Stomach (tissue), 9 donors: Measurements from ENCODE around the gene CLCN6. TPM values are rescaled to one million over a fixed set of nuclear protein-coding genes. Genes with fewer than 3 reads are reported as not detected.

Experiments used
- DNase-seq, 2 donors: peaks; one replicate each; pipeline versions ENCODE4 v3.0.0 to v3.0.0-alpha.2; 2013 to 2019
- H3K27ac ChIP-seq, 5 donors: fragments of 200-600 bp in 4 of 5; sonication (generic) in 4 of 5; one replicate each; pipeline ENCODE4 v1.5.1; 2013 to 2019; ENCODE audit warnings: mild to moderate bottlenecking in 1 of 5, moderate library complexity in 1 of 5
- H3K27me3 ChIP-seq, 3 donors: fragments of 200-600 bp; sonication (generic); one replicate each; pipeline ENCODE4 v1.5.1; 2017 to 2019; ENCODE audit warnings: mixed run types in 1 of 3
- H3K36me3 ChIP-seq, 4 donors: fragments of 200-600 bp; sonication (generic); 1 replicate in 3 of 4; 2 replicates in 1 of 4; pipeline ENCODE4 v1.5.1; 2016 to 2019
- H3K4me1 ChIP-seq, 4 donors: fragments of 200-600 bp; sonication (generic); one replicate each; pipeline ENCODE4 v1.5.1; 2016 to 2019
- H3K4me3 ChIP-seq, 4 donors: fragments of 200-600 bp; sonication (generic) in 3 of 4; one replicate each; pipeline ENCODE4 v1.5.1; 2016 to 2019; ENCODE audit warnings: mild to moderate bottlenecking in 1 of 4
- H3K9me3 ChIP-seq, 4 donors: fragments of 200-600 bp; sonication (generic); one replicate each; pipeline ENCODE4 v1.5.1; 2016 to 2019
- CTCF ChIP-seq, 7 experiments: fragments of 450-650 bp in 4 of 7; fragments of 200-600 bp in 3 of 7; sonication (generic) in 3 of 7; IDR thresholded peaks; one replicate each; pipeline ENCODE4 v1.5.1; 2016 to 2019; ENCODE audit warnings: antibody characterized with exemption in 7 of 7, control low read depth in 2 of 7, mild to moderate bottlenecking in 1 of 7
- EP300 ChIP-seq: sonication (generic); formaldehyde crosslinking; IDR thresholded peaks from one replicate; pipeline ENCODE4 v1.6.1; 2017; ENCODE audit warnings: antibody characterized with exemption
- POLR2A ChIP-seq, 4 donors: fragments of 450-650 bp; IDR thresholded peaks; one replicate each; pipeline ENCODE4 v1.6.1; 2016; ENCODE audit warnings: antibody characterized with exemption in 4 of 4, control low read depth in 2 of 4, mild to moderate bottlenecking in 1 of 4, moderate library complexity in 1 of 4
- POLR2AphosphoS5 ChIP-seq, 3 donors: sonication (generic); formaldehyde crosslinking; IDR thresholded peaks; one replicate each; pipeline ENCODE4 v1.6.1; 2016; ENCODE audit warnings: antibody characterized with exemption in 3 of 3
- whole genome bisulfite sequencing, 5 donors: extraction: QIAGEN DNeasy Blood & Tissue Kit in 3 of 5; methylation state at CpG; one replicate each; pipeline versions ENCODE4 v1.1.5 to v1.1.7; 2013 to 2018; 5-methylcytosine and 5-hydroxymethylcytosine counted together
- intact Hi-C: fragments of 100-400 bp; cut with DNase I; formaldehyde crosslinking; loops from one replicate; pipeline ENCODE4 v1.15.1; 2023; ENCODE audit warnings: low total_unique reads
- polyA plus RNA-seq, 3 donors: library from polyadenylated mRNA; stranded (reverse); fragments of 200-250 nt; gene quantifications; one replicate each; pipeline ENCODE4 v1.2.3, GENCODE V29; 2013
- total RNA-seq, 5 donors: library from RNA; depleted of rRNA; stranded (reverse); fragments of >200 nt; gene quantifications; one replicate each; pipeline versions ENCODE4 v1.1.0 to v1.2.3, GENCODE V29; 2014 to 2016
- donor health status: healthy with polysubstance abuse.
- donor health status: Bipolar disorder and iron deficiency.
- donor health status: healthy.

Gene CLCN6
- total and polyA plus RNA-seq, 8 donors = 4.1 to 49.6 (median 10.2) TPM

- intact Hi-C loops = no loop called here
Observed at GRCh38 chr1:11868331-11868980, 62.5 kb downstream of the CLCN6 start.

GRCh38 chr1:11869104-11869503 is 63.1 kb downstream of the CLCN6 start:
- intact Hi-C loops = no loop called here
- H3K4me1 ChIP-seq = no peaks in the 10 kb centered on the region
- no peak overlapping the region for H3K27ac ChIP-seq
- H3K27me3 ChIP-seq = peaks cover 0 to 34% (median 4%) of the 10 kb centered on the region in 3 donors
- WGBS, 5 donors = 75 to 90% (median 80%) methylated on average over 3 of the region's 3 CpGs
- H3K9me3 ChIP-seq = no peaks in the 10 kb centered on the region
- H3K36me3 ChIP-seq = no peaks in the 10 kb centered on the region
- no peak for DNase-seq
- H3K4me3 ChIP-seq = no peak overlapping the region
- TF ChIP-seq EP300 (no peak), POLR2AphosphoS5 (IDR thresholded peaks at IDR 0.05) (no peak), CTCF (IDR thresholded peaks at IDR 0.05) (no peak), POLR2A (IDR thresholded peaks at IDR 0.05) (no peak)

More at GRCh38 chr1:11868331-11868980, 62.5 kb downstream of the CLCN6 start:
- 59 to 67% (median 63%) methylated on average over 13 of the region's 13 CpGs for WGBS, 5 donors
- H3K4me1 ChIP-seq = no peaks in the 10 kb centered on the region
- no peak overlapping the region for H3K4me3 ChIP-seq
- H3K9me3 ChIP-seq = no peaks in the 10 kb centered on the region
- H3K36me3 ChIP-seq = no peaks in the 10 kb centered on the region
- DNase-seq = no peak
- TF ChIP-seq EP300 (no peak), POLR2A (IDR thresholded peaks at IDR 0.05) (no peak), CTCF (IDR thresholded peaks at IDR 0.05) (no peak)
- peaks cover 0 to 41% (median 4%) of the 10 kb centered on the region in 3 donors for H3K27me3 ChIP-seq
- H3K27ac ChIP-seq = no peak overlapping the region

- WGBS, 5 donors = 77 to 87% (median 83%) methylated on average over 5 of the region's 5 CpGs
- H3K27ac ChIP-seq = no peak overlapping the region
Observed at GRCh38 chr1:11869650-11870207, 63.7 kb downstream of the CLCN6 start.

GRCh38 chr1:11872545-11872944 is 66.6 kb downstream of the CLCN6 start:
- Histone ChIP-seq H3K4me1 (no peaks in the 10 kb centered on the region), H3K4me3 (no peak overlapping the region), H3K36me3 (no peaks in the 10 kb centered on the region), H3K27me3 (peaks cover 0 to 42% (median 13%) of the 10 kb centered on the region in 3 donors), H3K9me3 (no peaks in the 10 kb centered on the region), H3K27ac (no peak overlapping the region)
- intact Hi-C loops = no loop called here
- DNase-seq = no peak
- no peak for TF ChIP-seq CTCF (IDR thresholded peaks at IDR 0.05)
- no peak for TF ChIP-seq EP300
- TF ChIP-seq POLR2AphosphoS5 (IDR thresholded peaks at IDR 0.05) = no peak
- no peak for TF ChIP-seq POLR2A (IDR thresholded peaks at IDR 0.05)
- WGBS, 5 donors = 58 to 66% (median 60%) methylated on average over 7 of the region's 7 CpGs

More at GRCh38 chr1:11869650-11870207, 63.7 kb downstream of the CLCN6 start:
- no peaks in the 10 kb centered on the region for H3K36me3 ChIP-seq
- intact Hi-C loops = no loop called here
- H3K27me3 ChIP-seq = peaks cover 0 to 29% (median 4%) of the 10 kb centered on the region in 3 donors
- TF ChIP-seq POLR2A (IDR thresholded peaks at IDR 0.05) = no peak
- no peak for TF ChIP-seq CTCF (IDR thresholded peaks at IDR 0.05)
- no peak for TF ChIP-seq EP300
- TF ChIP-seq POLR2AphosphoS5 (IDR thresholded peaks at IDR 0.05) = no peak
- H3K9me3 ChIP-seq = no peaks in the 10 kb centered on the region
- no peak for DNase-seq
- no peak overlapping the region for H3K4me3 ChIP-seq
- no peaks in the 10 kb centered on the region for H3K4me1 ChIP-seq
